ENCODE data around the gene NEB. TPM values are rescaled to one million over a fixed set of nuclear protein-coding genes. Genes with fewer than 3 reads are reported as not detected.

The NEB gene
- polyA plus RNA-seq, 1 experiment = 0.01 TPM

DNA sequence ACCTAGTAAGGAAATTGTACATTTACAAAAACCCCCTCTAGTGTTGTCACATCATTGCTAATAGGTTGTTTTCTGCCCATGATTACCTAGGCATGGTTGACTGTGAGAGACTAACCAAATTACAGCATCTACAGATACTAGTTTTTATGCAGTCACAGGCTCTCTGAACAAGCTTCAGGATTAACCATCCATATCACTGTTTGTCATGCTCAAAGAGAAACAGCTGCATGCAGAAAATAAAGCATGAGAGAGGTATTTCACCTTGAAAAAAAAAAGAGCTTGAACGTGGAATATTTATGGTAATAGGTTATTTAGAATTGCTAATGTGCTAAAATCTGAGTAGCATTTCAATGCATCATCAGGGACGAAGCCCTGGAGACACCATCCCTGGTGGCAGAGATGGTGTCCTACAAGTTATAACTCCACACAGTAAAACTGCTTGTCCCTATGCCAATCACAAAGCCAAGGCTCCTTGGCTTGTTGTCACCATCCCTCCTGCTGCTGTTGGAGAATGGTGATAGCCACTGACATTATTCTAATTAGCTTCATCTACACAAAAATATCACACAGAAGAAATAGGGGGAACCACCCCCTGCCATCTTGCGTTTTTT is 5.4 kb downstream of the NEB start:
- no peak for DNase-seq (ENCODE audit: low read depth)

DNA sequence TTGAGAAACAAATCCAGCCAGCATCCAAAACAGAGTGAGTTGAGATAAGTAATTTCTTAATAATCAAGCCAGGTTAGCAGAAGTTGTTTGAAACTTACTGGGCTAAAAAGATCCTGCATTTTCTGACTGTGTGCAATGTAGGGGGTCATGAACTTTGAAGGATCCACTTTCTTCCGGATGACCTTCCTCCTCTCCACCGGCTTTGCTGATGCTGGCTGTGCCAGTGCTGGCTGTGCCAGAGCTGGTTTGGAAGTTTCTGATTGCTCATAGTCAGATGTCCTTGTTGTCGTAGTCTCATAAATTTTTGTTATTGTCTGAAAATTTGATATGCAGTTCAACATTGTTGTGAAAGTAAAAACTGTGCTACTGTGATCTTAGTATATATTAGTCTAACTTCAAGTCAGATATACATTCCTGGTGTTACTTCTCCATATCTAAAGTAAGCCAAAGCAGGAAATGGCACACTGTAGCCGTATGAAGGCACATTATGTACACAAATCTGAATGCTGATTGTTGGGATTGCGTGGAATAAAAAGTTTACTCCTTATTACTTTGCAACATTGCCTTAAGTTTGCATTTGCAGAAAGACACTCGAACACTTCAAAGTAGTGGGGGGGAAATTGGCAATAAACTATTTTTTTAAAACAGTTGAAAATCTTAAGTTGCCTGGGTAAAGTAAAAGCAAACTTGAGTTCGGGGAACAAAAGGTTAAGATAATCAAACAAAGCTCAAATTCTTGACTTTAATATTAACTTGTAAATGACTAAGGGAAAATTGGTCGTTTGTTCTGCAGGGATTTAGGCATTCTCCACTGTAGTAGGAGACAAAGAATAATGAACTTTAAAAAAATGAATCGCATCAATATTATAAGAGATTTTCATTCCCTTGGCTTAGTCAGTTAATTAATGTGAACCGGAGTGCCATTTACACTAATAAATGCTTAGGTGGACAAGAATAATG is 6.4 kb downstream of the NEB start:
- ChIA-PET POLR2A (no interaction called here), CTCF (interaction anchor here (0.6 kb wide), 1 partner anchor 27 kb away, joined by 3 read pairs; no protein-coding TSS in a partner anchor)
- DNase-seq (ENCODE audit: low read depth) = no peak

More for the DNA sequence above, 5.4 kb downstream of the NEB start:
- TF ChIP-seq, protein P1, sequence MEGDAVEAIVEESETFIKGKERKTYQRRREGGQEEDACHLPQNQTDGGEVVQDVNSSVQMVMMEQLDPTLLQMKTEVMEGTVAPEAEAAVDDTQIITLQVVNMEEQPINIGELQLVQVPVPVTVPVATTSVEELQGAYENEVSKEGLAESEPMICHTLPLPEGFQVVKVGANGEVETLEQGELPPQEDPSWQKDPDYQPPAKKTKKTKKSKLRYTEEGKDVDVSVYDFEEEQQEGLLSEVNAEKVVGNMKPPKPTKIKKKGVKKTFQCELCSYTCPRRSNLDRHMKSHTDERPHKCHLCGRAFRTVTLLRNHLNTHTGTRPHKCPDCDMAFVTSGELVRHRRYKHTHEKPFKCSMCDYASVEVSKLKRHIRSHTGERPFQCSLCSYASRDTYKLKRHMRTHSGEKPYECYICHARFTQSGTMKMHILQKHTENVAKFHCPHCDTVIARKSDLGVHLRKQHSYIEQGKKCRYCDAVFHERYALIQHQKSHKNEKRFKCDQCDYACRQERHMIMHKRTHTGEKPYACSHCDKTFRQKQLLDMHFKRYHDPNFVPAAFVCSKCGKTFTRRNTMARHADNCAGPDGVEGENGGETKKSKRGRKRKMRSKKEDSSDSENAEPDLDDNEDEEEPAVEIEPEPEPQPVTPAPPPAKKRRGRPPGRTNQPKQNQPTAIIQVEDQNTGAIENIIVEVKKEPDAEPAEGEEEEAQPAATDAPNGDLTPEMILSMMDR (IDR thresholded peaks at IDR 0.05; ENCODE audit: insufficient read depth, low read depth, low read length) = no peak
- Histone ChIP-seq H3K36me3 (ENCODE audit: control insufficient read depth, insufficient read depth, low read length) (no peaks in the 10 kb centered on the region), H3K4me3 (ENCODE audit: low read depth, low read length) (no peak overlapping the region), H3K27me3 (ENCODE audit: control insufficient read depth, insufficient read depth, low read length) (no peaks in the 10 kb centered on the region)
- ChIA-PET CTCF (interaction anchor here (0.6 to 1.1 kb wide), 3 partner anchors 13 to 59 kb away, joined by 3 read pairs; no protein-coding TSS in a partner anchor), POLR2A (no interaction called here)

DNA sequence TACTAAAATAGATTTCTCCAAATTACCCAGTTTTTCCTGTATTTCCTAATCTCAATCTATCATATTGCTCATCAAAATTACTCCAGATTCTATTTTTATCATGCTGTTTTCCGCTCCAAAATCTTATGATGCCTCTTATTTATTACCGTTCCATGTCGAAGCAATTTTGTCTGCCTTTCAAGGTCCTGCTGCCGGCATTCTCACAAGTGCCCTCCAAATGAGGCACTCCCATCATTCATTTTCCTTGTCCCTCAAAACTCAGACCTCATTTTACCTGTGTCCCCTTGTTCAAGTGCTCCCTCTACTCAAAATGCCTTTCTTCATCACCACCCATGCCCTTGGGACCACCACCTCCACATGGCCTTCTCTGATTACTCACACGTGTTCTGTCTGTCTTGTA is 13.1 kb downstream of the NEB start:
- no peak for DNase-seq (ENCODE audit: low read depth)
- POLR2A ChIA-PET = no interaction called here
- CTCF ChIA-PET = no interaction called here
- H3K4me3 ChIP-seq (ENCODE audit: low read depth, low read length) = no peak overlapping the region
- no peaks in the 10 kb centered on the region for H3K27me3 ChIP-seq (ENCODE audit: control insufficient read depth, insufficient read depth, low read length)
- TF ChIP-seq, protein P1 (IDR thresholded peaks at IDR 0.05; ENCODE audit: insufficient read depth, low read depth, low read length) = no peak
- H3K36me3 ChIP-seq (ENCODE audit: control insufficient read depth, insufficient read depth, low read length) = no peaks in the 10 kb centered on the region

More for the DNA sequence above, 6.4 kb downstream of the NEB start:
- Histone ChIP-seq H3K27me3 (ENCODE audit: control insufficient read depth, insufficient read depth, low read length) (no peaks in the 10 kb centered on the region), H3K4me3 (ENCODE audit: low read depth, low read length) (no peak overlapping the region), H3K36me3 (ENCODE audit: control insufficient read depth, insufficient read depth, low read length) (no peaks in the 10 kb centered on the region)
- TF ChIP-seq, protein P1 (IDR thresholded peaks at IDR 0.05; ENCODE audit: insufficient read depth, low read depth, low read length) = no peak

DNA sequence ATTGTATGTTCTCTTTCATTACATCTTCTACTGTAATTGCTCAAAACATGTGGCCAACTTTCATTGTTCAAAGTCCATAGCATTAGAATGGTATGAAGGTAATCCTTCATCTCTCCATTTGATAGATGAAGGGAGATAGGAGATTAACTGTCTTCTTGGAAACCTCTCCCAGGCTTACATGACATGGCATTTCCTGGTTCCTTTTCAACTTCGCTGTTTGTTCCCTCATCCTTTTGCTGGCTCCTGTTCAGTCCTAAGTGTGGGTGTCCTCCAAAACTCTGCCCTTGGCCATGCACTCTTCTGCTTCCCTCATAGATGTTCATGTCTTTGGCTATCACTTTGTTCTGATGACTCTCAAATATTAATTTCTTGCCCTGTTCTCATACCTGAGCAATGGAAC is 13.8 kb downstream of the NEB start:
- TF ChIP-seq, protein P1 (IDR thresholded peaks at IDR 0.05; ENCODE audit: insufficient read depth, low read depth, low read length) = no peak
- Histone ChIP-seq H3K4me3 (ENCODE audit: low read depth, low read length) (no peak overlapping the region), H3K27me3 (ENCODE audit: control insufficient read depth, insufficient read depth, low read length) (no peaks in the 10 kb centered on the region), H3K36me3 (ENCODE audit: control insufficient read depth, insufficient read depth, low read length) (no peaks in the 10 kb centered on the region)
- ChIA-PET POLR2A (no interaction called here), CTCF (no interaction called here)
- no peak for DNase-seq (ENCODE audit: low read depth)

DNA sequence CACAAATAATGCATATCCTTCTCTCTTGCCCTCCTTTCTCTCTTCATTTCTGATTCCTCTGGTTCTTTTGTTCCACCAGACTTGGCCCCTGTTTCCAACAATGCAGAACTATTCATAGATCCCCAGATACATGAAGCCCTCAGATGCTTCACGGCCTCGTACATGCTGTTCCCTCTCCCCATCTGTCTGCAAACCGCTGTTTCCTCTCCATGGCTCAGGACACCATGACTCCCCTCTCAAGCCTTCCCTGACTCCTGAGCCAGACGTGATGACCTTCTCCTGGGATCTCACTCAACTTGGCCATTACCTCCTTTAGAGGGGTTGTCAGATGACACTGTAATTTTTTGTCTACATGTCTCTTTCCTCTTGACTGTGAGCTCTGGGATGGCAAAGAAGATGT is 15.5 kb downstream of the NEB start:
- POLR2A ChIA-PET = no interaction called here
- Histone ChIP-seq H3K4me3 (ENCODE audit: low read depth, low read length) (no peak overlapping the region), H3K27me3 (ENCODE audit: control insufficient read depth, insufficient read depth, low read length) (no peaks in the 10 kb centered on the region), H3K36me3 (ENCODE audit: control insufficient read depth, insufficient read depth, low read length) (no peaks in the 10 kb centered on the region)
- CTCF ChIA-PET = no interaction called here
- TF ChIP-seq, protein P1 (IDR thresholded peaks at IDR 0.05; ENCODE audit: insufficient read depth, low read depth, low read length) = no peak
- no peak for DNase-seq (ENCODE audit: low read depth)
